Left ventricle myocardium inferior (tissue), 1 donor: ENCODE measurements around the gene HSD17B8. TPM values are rescaled to one million over a fixed set of nuclear protein-coding genes. Genes with fewer than 3 reads are reported as not detected.
"Not testable (repeated sequence)": the region's sequence is repeated elsewhere in the genome, so short reads cannot be mapped to it uniquely, and the experiment has no call there.

Source experiments
- DNase-seq: peaks from one replicate; pipeline ENCODE4 v3.0.0-alpha.2; 2020
- H3K27ac ChIP-seq: fragments of 200-600 bp; replicated peaks from 2 replicates; pipeline ENCODE4 v1.8.0; 2021
- H3K27me3 ChIP-seq: fragments of 200-600 bp; 2 replicates; pipeline ENCODE4 v1.8.0; 2021; ENCODE audit warnings: low read depth
- H3K36me3 ChIP-seq: fragments of 200-600 bp; 2 replicates; pipeline ENCODE4 v1.8.0; 2021
- H3K4me1 ChIP-seq: fragments of 200-600 bp; 2 replicates; pipeline ENCODE4 v1.8.0; 2021
- H3K4me3 ChIP-seq: fragments of 200-600 bp; 2 replicates; pipeline ENCODE4 v1.8.0; 2021; ENCODE audit warnings: mild to moderate bottlenecking, moderate library complexity
- H3K9me3 ChIP-seq: fragments of 200-600 bp; replicated peaks from 2 replicates; pipeline ENCODE4 v1.8.0; 2021
- intact Hi-C: fragments of 100-400 bp; cut with micrococcal nuclease; formaldehyde crosslinking; loops from one replicate; pipeline ENCODE4 v1.11.0; 2022
- total RNA-seq: library from RNA; stranded (reverse); fragmentation: NEBNext Ultra II Directional; extraction: Animal tissue kit (Norgen Biotek cat#: 25700); gene quantifications from one replicate; pipeline ENCODE4 v1.2.1, GENCODE V29; 2021
- TF ChIP-seq, protein P1 (sequence below): fragments of 200-600 bp; IDR thresholded peaks from 2 replicates; pipeline ENCODE4 v1.8.0; 2021; ENCODE audit warnings: antibody characterized with exemption, mild to moderate bottlenecking, borderline replicate concordance
- donor health status: DM: no; HTN: yes; CAD: no; lungs with severe emphysema.

The HSD17B8 gene
- total RNA-seq, 1 donor from 2014 or later = 18.2 TPM

GRCh38 chr6:33217246-33217645, 12.8 kb downstream of the HSD17B8 start:
- intact Hi-C loops = no loop called here
- peaks cover 27% of the 10 kb centered on the region for H3K27me3 ChIP-seq
- H3K27ac ChIP-seq = no peak overlapping the region
- H3K9me3 ChIP-seq = no peaks in the 10 kb centered on the region
- DNase-seq = no peak
- TF ChIP-seq, protein P1, sequence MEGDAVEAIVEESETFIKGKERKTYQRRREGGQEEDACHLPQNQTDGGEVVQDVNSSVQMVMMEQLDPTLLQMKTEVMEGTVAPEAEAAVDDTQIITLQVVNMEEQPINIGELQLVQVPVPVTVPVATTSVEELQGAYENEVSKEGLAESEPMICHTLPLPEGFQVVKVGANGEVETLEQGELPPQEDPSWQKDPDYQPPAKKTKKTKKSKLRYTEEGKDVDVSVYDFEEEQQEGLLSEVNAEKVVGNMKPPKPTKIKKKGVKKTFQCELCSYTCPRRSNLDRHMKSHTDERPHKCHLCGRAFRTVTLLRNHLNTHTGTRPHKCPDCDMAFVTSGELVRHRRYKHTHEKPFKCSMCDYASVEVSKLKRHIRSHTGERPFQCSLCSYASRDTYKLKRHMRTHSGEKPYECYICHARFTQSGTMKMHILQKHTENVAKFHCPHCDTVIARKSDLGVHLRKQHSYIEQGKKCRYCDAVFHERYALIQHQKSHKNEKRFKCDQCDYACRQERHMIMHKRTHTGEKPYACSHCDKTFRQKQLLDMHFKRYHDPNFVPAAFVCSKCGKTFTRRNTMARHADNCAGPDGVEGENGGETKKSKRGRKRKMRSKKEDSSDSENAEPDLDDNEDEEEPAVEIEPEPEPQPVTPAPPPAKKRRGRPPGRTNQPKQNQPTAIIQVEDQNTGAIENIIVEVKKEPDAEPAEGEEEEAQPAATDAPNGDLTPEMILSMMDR = no peak
- no peak overlapping the region for H3K4me3 ChIP-seq
- peaks cover 21% of the 10 kb centered on the region for H3K4me1 ChIP-seq
- H3K36me3 ChIP-seq = no peaks in the 10 kb centered on the region

DNA sequence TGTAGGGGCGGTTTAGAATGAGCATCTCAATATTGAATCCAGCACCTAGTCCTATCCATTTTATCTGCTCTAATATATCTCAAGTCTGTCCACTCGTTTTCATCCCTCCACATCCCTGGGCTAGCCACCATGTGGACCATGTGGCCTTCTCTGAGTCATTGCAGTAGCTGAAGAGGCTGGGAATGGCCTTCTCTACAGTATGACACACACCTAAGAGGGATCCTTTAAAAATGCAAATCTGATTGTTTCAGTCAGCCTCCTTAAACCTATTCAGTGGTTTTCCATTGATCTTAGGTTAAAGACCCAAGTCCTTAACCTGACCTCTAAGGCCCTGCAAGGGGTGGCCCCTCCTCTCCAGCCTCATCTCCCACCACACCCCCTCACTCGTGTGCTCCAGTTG, 13.2 kb downstream of the HSD17B8 start:
- H3K9me3 ChIP-seq = no peaks in the 10 kb centered on the region
- peaks cover 31% of the 10 kb centered on the region for H3K27me3 ChIP-seq
- no peaks in the 10 kb centered on the region for H3K36me3 ChIP-seq
- H3K27ac ChIP-seq = no peak overlapping the region
- intact Hi-C loops = no loop called here
- no peak for DNase-seq
- TF ChIP-seq, protein P1 = no peak
- peaks cover 16% of the 10 kb centered on the region for H3K4me1 ChIP-seq
- H3K4me3 ChIP-seq = no peak overlapping the region

GRCh38 chr6:33226503-33227120, 22.2 kb downstream of the HSD17B8 start:
- H3K4me3 ChIP-seq, intact Hi-C loops, H3K4me1 ChIP-seq, H3K9me3 ChIP-seq, DNase-seq, H3K27ac ChIP-seq, H3K36me3 ChIP-seq: not testable (repeated sequence)
- peaks cover 69% of the 10 kb centered on the region for H3K27me3 ChIP-seq

- Histone ChIP-seq H3K9me3 (no peaks in the 10 kb centered on the region), H3K4me3 (no peak overlapping the region), H3K27ac (no peak overlapping the region), H3K27me3 (peaks cover 66% of the 10 kb centered on the region), H3K4me1 (no peaks in the 10 kb centered on the region), H3K36me3 (no peaks in the 10 kb centered on the region)
- intact Hi-C loops = no loop called here
- TF ChIP-seq, protein P1 = no peak
- DNase-seq = no peak
Observed at GRCh38 chr6:33235221-33235634, 30.8 kb downstream of the HSD17B8 start.

DNA sequence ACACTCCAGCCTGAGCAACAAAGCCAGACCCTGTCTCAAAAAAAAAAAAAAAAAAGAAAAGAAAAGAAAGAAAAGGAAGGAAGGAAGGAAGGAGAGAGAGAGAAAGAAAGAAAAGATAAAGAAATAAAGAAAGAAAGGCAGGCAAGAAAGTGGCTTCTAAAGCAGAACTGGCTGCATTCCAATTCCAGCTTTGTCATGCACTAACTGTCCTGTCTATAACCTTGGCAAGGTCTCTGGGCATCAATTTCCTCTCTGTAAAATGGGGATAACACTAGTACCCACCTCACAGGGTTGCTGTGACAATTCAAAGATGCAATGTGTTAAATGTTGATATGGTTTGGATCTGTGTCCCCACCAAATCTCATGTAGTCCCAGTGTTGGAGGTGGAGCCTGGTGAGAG, 31.9 kb downstream of the HSD17B8 start:
- peaks cover 74% of the 10 kb centered on the region for H3K27me3 ChIP-seq
- no peaks in the 10 kb centered on the region for H3K4me1 ChIP-seq
- H3K36me3 ChIP-seq = no peaks in the 10 kb centered on the region
- intact Hi-C loops = no loop called here
- DNase-seq = no peak
- H3K27ac ChIP-seq = no peak overlapping the region
- H3K4me3 ChIP-seq = no peak overlapping the region
- H3K9me3 ChIP-seq = no peaks in the 10 kb centered on the region
- TF ChIP-seq, protein P1 = no peak

- H3K36me3 ChIP-seq = no peaks in the 10 kb centered on the region
- peaks cover 79% of the 10 kb centered on the region for H3K27me3 ChIP-seq
Observed at GRCh38 chr6:33236852-33237251, 32.4 kb downstream of the HSD17B8 start.

More at GRCh38 chr6:33236852-33237251, 32.4 kb downstream of the HSD17B8 start:
- no peak for DNase-seq
- Histone ChIP-seq H3K27ac (no peak overlapping the region), H3K4me1 (no peaks in the 10 kb centered on the region), H3K9me3 (no peaks in the 10 kb centered on the region), H3K4me3 (no peak overlapping the region)
- TF ChIP-seq, protein P1 = no peak
- intact Hi-C loops = no loop called here
